Fibroblast of lung (primary cell): ENCODE data around the gene MAPK6. TPM values are rescaled to one million over a fixed set of nuclear protein-coding genes. Genes with fewer than 3 reads are reported as not detected.

Source experiments
- DNase-seq, 2 donors: peaks; one replicate each; pipeline versions ENCODE4 v3.0.0 to v3.0.0-alpha.2; 2010; ENCODE audit warnings: low read depth in 2 of 2
- H2AFZ ChIP-seq: 2 replicates; pipeline ENCODE4 v1.5.1; 2012; ENCODE audit warnings: low read length, control low read depth, inconsistent platforms
- H3K27ac ChIP-seq: 2 replicates; pipeline ENCODE4 v1.5.1; 2011; ENCODE audit warnings: low read length, control low read depth; ENCODE audit not compliant: insufficient read depth
- H3K27me3 ChIP-seq: 2 replicates; pipeline ENCODE4 v1.5.1; 2011; ENCODE audit warnings: mild to moderate bottlenecking, low read length; ENCODE audit not compliant: control insufficient read depth, insufficient read depth
- H3K36me3 ChIP-seq: 2 replicates; pipeline ENCODE4 v1.5.1; 2011; ENCODE audit warnings: low read length; ENCODE audit not compliant: control insufficient read depth, insufficient read depth
- H3K4me1 ChIP-seq: 2 replicates; pipeline ENCODE4 v1.5.1; 2011; ENCODE audit warnings: low read length; ENCODE audit not compliant: control insufficient read depth, insufficient read depth; ENCODE audit errors: extremely low read depth
- H3K4me2 ChIP-seq: 2 replicates; pipeline ENCODE4 v1.5.1; 2011; ENCODE audit warnings: low read length, control low read depth; ENCODE audit not compliant: insufficient read depth; ENCODE audit errors: extremely low read depth
- H3K4me3 ChIP-seq, 4 experiments: fragments of 200-600 bp in 1 of 4; sonication (generic) in 1 of 4; replicated peaks in 1 of 4; 2 replicates each; pipeline ENCODE4 v1.5.1; 2011 to 2016; ENCODE audit warnings: low read length in 4 of 4, low read depth in 3 of 4, mild to moderate bottlenecking in 3 of 4, control low read depth in 2 of 4, inconsistent platforms in 1 of 4, mixed read lengths in 1 of 4; ENCODE audit not compliant: insufficient read depth in 1 of 4; ENCODE audit errors: control extremely low read depth in 1 of 4
- H3K79me2 ChIP-seq: 2 replicates; pipeline ENCODE4 v1.5.1; 2012; ENCODE audit warnings: mild to moderate bottlenecking, low read length, inconsistent platforms; ENCODE audit not compliant: control insufficient read depth, insufficient read depth
- H3K9ac ChIP-seq: 2 replicates; pipeline ENCODE4 v1.5.1; 2011; ENCODE audit warnings: mild to moderate bottlenecking, low read length, control low read depth; ENCODE audit not compliant: insufficient read depth
- H3K9me3 ChIP-seq: 2 replicates; pipeline ENCODE4 v1.5.1; 2012; ENCODE audit warnings: low read depth, low read length; ENCODE audit not compliant: control insufficient read depth, insufficient read depth
- H4K20me1 ChIP-seq: 2 replicates; pipeline ENCODE4 v1.5.1; 2011; ENCODE audit warnings: low read length; ENCODE audit not compliant: control insufficient read depth, insufficient read depth; ENCODE audit errors: extremely low read depth
- CTCF ChIP-seq, 2 donors: IDR thresholded peaks in 1 of 2; conservative IDR thresholded peaks in 1 of 2; 1 replicate in 1 of 2; 2 replicates in 1 of 2; pipeline ENCODE4 v1.5.1; 2011 to 2012; ENCODE audit warnings: low read length in 2 of 2, control low read depth in 1 of 2, inconsistent platforms in 1 of 2, low read depth in 1 of 2, mild to moderate bottlenecking in 1 of 2
- EZH2 ChIP-seq: IDR thresholded peaks from 2 replicates; pipeline ENCODE4 v1.5.1; 2012; ENCODE audit warnings: low read length, control low read depth, mild to moderate bottlenecking; ENCODE audit errors: missing control alignments
- polyA plus RNA-seq, 2 donors: library from polyadenylated mRNA; depleted of rRNA in 1 of 2; stranded (reverse) in 1 of 2; unstranded in 1 of 2; fragments of >200 nt; gene quantifications; 2 replicates each; pipeline ENCODE4 v1.2.1, GENCODE V29; 2011 to 2012; ENCODE audit warnings: missing spikeins in 1 of 2
- total RNA-seq: library from RNA; depleted of rRNA; stranded (reverse); fragments of >200 nt; gene quantifications from 2 replicates; pipeline ENCODE4 v1.2.1, GENCODE V29; 2014

MAPK6 gene
- total and polyA plus RNA-seq, 2 donors (not counting 1 experiment from before 2014, with no cell fraction given): 45.5 to 62.1 TPM

DNA sequence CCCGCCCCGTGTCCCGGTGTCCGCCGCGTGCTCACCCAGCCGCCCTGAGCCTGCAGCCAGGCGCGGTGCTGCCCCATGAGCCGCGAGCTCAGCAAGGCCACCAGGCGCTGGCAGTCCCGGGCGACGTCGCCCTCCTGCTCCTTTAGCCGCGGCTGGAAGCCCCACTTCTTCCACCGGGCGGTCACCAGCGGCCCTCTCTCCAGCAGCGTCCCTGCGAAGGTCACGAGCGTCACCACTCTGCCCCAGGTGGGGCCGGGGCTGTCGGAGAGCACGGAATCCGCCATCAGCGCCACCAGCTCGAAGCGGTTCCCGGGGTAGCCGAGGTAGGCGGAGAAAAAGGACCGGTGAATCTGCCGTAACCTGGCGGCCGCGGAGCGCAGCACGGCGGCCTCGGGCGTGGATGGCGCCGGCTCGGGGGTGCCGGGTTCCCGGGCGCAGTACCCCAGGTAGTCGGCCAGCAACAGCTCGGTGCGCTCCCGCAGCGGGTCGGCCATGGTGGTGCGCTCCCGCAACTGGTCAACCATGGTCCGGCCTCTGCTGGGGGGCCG is 93.3 kb downstream of the MAPK6 start:
- no peaks in the 10 kb centered on the region for H3K9me3 ChIP-seq
- no peaks in the 10 kb centered on the region for H4K20me1 ChIP-seq
- peak overlapping the region; percentile 82 for H3K4me2 ChIP-seq
- H3K79me2 ChIP-seq: no peaks in the 10 kb centered on the region
- peak overlapping the region; percentile 16 to 37 (median 32) for H3K4me3 ChIP-seq
- TF ChIP-seq CTCF (conservative IDR thresholded peaks at IDR 0.05 in 1 of 2, IDR thresholded peaks at IDR 0.05 in 1 of 2; ENCODE audit: low read depth in 1 of 2, low read length in 2 of 2) (no peak), EZH2 (no peak)
- H3K9ac ChIP-seq: peak overlapping the region; percentile 59
- no peaks in the 10 kb centered on the region for H3K4me1 ChIP-seq
- no peak for DNase-seq
- H3K27me3 ChIP-seq: peaks cover 3% of the 10 kb centered on the region
- H2AFZ ChIP-seq: peak overlapping the region; percentile 73
- no peaks in the 10 kb centered on the region for H3K36me3 ChIP-seq
- H3K27ac ChIP-seq: no peak overlapping the region

DNA sequence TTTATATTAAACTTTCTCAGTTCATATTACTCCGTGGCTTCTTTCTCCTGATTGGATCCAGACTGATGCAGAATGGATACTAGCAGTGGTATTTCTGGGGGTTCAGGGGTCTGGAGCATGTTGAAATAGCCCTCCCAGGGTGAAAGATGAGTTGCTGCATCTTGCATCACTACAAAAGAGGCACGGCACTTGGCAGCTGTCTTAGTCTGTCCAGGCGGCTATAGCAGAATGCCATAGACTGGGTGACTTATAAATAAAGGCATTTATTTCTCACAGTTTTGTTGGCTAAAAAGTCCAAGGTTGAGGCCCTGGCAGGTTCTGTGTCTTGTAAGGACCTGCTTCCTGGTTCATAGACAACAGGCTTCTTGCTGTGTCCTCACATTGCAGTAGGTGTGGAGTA is 94.2 kb downstream of the MAPK6 start:
- Histone ChIP-seq H3K4me1 (no peaks in the 10 kb centered on the region), H3K4me2 (no peak overlapping the region), H3K9ac (no peak overlapping the region), H3K36me3 (no peaks in the 10 kb centered on the region), H2AFZ (no peak overlapping the region), H3K9me3 (no peaks in the 10 kb centered on the region), H3K79me2 (no peaks in the 10 kb centered on the region), H4K20me1 (no peaks in the 10 kb centered on the region), H3K27me3 (peaks cover 3% of the 10 kb centered on the region), H3K4me3 (no peak overlapping the region), H3K27ac (no peak overlapping the region)
- DNase-seq: peak in 1 of 2 donors; percentile 66
- no peak for TF ChIP-seq CTCF (conservative IDR thresholded peaks at IDR 0.05 in 1 of 2, IDR thresholded peaks at IDR 0.05 in 1 of 2; ENCODE audit: low read depth in 1 of 2, low read length in 2 of 2)
- TF ChIP-seq EZH2: no peak

DNA sequence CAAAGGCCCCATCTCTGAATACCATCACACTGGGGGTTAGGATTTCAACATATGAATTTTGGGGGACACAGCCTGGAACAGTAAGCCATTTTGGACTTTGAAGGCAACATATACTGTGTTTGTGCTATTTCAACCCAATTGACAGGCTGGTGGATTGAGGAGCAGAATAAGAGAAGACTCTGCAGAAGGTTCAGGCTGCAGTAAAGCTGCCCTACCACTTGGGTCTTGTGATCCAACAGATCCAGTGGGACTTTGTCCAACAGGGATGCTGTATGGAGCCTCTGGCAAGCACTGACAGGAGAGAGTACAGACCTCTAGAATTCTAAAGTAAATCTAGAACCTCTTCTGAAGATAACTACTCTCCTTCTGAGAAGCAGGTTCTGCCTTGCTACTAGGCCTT is 94.7 kb downstream of the MAPK6 start:
- no peak overlapping the region for H2AFZ ChIP-seq
- no peaks in the 10 kb centered on the region for H4K20me1 ChIP-seq
- H3K4me3 ChIP-seq: no peak overlapping the region
- no peak for TF ChIP-seq EZH2
- no peak for TF ChIP-seq CTCF (conservative IDR thresholded peaks at IDR 0.05 in 1 of 2, IDR thresholded peaks at IDR 0.05 in 1 of 2; ENCODE audit: low read depth in 1 of 2, low read length in 2 of 2)
- H3K27me3 ChIP-seq: peaks cover 3% of the 10 kb centered on the region
- H3K9ac ChIP-seq: no peak overlapping the region
- H3K4me2 ChIP-seq: no peak overlapping the region
- no peak for DNase-seq
- H3K27ac ChIP-seq: no peak overlapping the region
- H3K36me3 ChIP-seq: no peaks in the 10 kb centered on the region
- H3K9me3 ChIP-seq: no peaks in the 10 kb centered on the region
- no peaks in the 10 kb centered on the region for H3K4me1 ChIP-seq
- H3K79me2 ChIP-seq: no peaks in the 10 kb centered on the region
